HCT116 (cell line): ENCODE data around the gene IGDCC3.

ENCODE experiments used
- CTCF ChIP-seq, 3 experiments: fragments of 200-600 bp in 1 of 3; sonication (generic) in 1 of 3; IDR thresholded peaks in 2 of 3; conservative IDR thresholded peaks in 1 of 3; 2 replicates each; pipeline ENCODE4 v1.5.1; 2012 to 2017; ENCODE audit warnings: low read depth in 2 of 3, low read length in 2 of 3, antibody characterized with exemption in 1 of 3, borderline replicate concordance in 1 of 3, control low read depth in 1 of 3, mild to moderate bottlenecking in 1 of 3, mixed read lengths in 1 of 3, mixed run types in 1 of 3, moderate library complexity in 1 of 3; ENCODE audit not compliant: insufficient read depth in 1 of 3
- EZH2 ChIP-seq: fragments of 200-600 bp; sonication (generic); IDR thresholded peaks from 2 replicates; pipeline ENCODE4 v1.6.1; 2017; ENCODE audit warnings: antibody characterized with exemption, mixed run types
- POLR2A ChIP-seq: IDR thresholded peaks from 2 replicates; pipeline ENCODE4 v1.7.0; 2011; ENCODE audit warnings: borderline replicate concordance; ENCODE audit not compliant: insufficient read depth, insufficient read length; ENCODE audit errors: extremely low read depth
- POLR2AphosphoS5 ChIP-seq: IDR thresholded peaks from 2 replicates; pipeline ENCODE4 v1.6.1; 2011; ENCODE audit warnings: mild to moderate bottlenecking, low read depth, low read length, moderate library complexity
- RAD21 ChIP-seq: IDR thresholded peaks from 2 replicates; pipeline ENCODE4 v1.6.1; 2012; ENCODE audit warnings: low read depth, mild to moderate bottlenecking
- SIN3A ChIP-seq: IDR thresholded peaks from 2 replicates; pipeline ENCODE4 v1.6.1; 2012; ENCODE audit warnings: low read depth

DNA sequence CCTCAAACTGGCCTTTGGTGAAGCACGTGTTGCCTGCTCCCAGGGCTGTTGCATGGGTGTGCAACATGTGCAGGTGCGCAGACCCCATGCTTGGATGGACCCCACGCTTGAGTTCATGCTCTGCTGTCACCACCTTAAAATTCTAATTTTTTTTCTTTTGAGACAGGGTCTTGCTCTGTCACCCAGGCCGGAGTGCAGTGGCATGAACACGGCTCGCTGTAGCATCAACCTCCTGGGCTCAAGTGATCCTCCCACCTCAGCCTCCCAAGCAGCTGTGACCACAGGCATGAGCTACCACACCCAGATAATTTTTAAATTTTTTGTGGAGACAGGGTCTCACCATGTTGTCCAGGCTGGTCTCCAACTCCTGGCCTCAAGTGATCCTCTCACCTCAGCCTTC is 9.1 kb upstream of the IGDCC3 start:
- TF ChIP-seq POLR2A (no peak), SIN3A (no peak), EZH2 (no peak), POLR2AphosphoS5 (no peak), RAD21 (no peak), CTCF (IDR thresholded peaks at IDR 0.05 in 2 of 3, conservative IDR thresholded peaks at IDR 0.05 in 1 of 3; ENCODE audit: borderline replicate concordance in 1 of 3, insufficient read depth in 1 of 3, low read depth in 2 of 3, low read length in 2 of 3) (no peak)
